ENCODE measurements around the gene ITGA7.

The ITGA7 gene

GRCh38 chr12:55720071-55720564 lies 12.4 kb upstream of the ITGA7 start, which contains the start of gene RDH5:
TSS of gene RDH5 (plus strand) at chr12:55720393. CDS start at chr12:55721185, 792 bp downstream.
- in situ Hi-C loops (cut with MboI; ENCODE audit: low sequenced_read_pairs) = no loop called here

DNA sequence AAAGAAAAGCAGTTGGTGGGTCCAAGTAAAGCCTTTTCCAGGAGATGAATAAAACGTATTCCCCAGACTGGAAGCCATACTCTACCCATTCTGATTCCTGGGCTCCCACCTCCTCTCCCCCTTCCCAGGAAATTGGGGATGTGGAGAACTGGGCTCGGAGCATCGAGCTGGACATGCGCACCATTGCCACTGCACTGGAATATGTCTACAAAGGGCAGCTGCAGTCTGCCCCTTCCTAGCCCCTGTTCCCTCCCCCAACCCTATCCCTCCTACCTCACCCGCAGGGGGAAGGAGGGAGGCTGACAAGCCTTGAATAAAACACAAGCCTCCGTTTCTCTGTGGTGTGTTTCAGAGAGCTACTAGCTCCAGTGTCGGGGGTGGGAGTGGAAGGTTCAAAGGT lies 11.7 kb upstream of the ITGA7 start:
- in situ Hi-C loops (cut with MboI; ENCODE audit: low sequenced_read_pairs) = no loop called here

GRCh38 chr12:55718624-55719275 lies 11.0 kb upstream of the ITGA7 start:
- in situ Hi-C loops (cut with MboI; ENCODE audit: low sequenced_read_pairs) = no loop called here

GRCh38 chr12:55718015-55718414 lies 10.3 kb upstream of the ITGA7 start:
- in situ Hi-C loops (cut with MboI; ENCODE audit: low sequenced_read_pairs) = no loop called here

GRCh38 chr12:55717011-55718007 lies 9.6 kb upstream of the ITGA7 start:
- in situ Hi-C loops (cut with MboI; ENCODE audit: low sequenced_read_pairs) = no loop called here

DNA sequence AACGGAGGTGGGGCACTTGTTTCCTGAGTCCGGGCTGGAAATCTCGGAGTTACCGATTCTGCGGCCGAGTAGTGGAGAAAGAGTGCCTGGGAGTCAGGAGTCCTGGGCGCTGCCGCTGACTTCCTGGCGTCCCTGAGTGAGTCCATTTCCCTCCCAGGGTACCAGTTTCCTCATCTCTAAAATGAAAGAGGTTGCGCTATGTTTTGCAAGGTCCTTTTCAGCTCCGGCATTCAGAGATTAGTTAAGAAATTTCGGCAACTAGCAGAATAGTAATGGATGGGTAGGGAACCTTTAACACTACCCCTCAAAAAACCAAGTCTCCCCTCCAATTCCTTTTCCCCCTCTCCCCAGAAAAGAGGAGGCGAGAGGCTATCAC lies 8.9 kb upstream of the ITGA7 start:
- in situ Hi-C loops (cut with MboI; ENCODE audit: low sequenced_read_pairs) = no loop called here

DNA sequence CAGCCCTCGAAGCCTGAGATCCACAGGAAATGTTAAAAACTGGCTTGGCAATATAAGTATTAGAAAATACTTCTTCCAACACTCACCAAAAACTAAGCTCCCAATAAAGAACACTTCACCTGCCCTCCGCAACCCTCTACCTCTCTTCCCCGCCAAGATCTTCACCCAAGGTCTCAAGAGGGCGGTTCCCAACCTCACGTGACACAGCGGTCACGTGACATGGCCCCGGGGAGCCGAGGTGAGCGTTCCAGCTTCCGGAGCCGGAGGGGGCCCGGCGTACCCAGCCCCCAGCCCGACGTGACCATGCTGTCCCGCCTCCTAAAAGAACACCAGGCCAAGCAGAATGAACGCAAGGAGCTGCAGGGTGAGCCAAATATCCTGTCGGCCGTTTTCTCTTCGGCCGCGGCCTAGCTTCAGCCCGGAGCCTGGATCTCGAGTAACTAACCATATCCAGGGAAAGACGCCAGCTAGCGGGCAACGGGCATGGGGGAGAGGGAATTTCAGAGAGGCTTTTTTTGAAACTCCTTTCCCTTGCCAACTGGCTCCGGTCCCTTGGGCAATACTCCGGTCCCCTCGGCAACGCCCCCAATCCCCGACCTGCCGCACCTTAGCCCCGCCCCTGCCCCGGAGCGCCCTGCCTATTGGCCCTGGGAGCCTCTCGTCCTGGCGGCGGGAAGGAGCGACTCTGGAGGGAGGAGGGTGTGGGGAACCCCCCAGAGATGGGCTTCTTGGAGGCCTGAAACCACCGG lies 8.3 kb upstream of the ITGA7 start, which contains the start of gene BLOC1S1:
Gene BLOC1S1, plus strand, starts transcription at position 214 of the 749 bp plus-strand sequence. Its CDS starts 6 bp downstream, at position 220.
- in situ Hi-C loops (cut with MboI; ENCODE audit: low sequenced_read_pairs) = no loop called here

DNA sequence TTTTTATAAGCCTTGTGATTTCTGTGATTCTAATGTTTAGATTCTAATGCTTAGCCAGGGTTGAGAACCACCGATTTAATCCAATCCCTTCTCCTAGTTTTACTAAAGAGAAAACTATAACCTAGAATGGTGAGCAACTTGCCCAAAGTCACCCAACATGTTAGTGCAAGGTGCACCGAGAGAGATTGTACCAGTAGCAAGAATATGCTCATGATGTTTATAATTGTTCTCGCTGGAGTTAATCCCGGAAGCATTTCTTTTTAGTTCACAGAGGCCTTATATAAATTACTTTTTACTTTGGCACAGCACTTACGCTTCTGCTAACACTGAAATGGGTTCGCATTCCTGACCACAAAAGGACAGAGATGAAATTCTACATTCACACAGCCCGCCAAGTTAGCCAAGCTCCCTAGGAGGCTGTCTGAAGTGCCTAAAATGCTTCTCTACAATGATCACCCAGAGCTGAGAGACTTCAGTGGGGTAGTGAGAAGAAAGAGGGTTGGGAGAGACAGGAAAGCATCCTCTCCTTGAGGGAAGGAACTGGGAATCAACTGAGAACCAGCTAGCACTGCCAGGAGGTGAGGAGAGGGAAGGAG lies 7.6 kb upstream of the ITGA7 start:
- in situ Hi-C loops (cut with MboI; ENCODE audit: low sequenced_read_pairs) = no loop called here

GRCh38 chr12:55713721-55714120 lies 6.0 kb upstream of the ITGA7 start:
- in situ Hi-C loops (cut with MboI; ENCODE audit: low sequenced_read_pairs) = no loop called here

- in situ Hi-C loops (cut with MboI; ENCODE audit: low sequenced_read_pairs) = no loop called here
These were observed 5.2 kb upstream of the ITGA7 start for GRCh38 chr12:55712700-55713415.

DNA sequence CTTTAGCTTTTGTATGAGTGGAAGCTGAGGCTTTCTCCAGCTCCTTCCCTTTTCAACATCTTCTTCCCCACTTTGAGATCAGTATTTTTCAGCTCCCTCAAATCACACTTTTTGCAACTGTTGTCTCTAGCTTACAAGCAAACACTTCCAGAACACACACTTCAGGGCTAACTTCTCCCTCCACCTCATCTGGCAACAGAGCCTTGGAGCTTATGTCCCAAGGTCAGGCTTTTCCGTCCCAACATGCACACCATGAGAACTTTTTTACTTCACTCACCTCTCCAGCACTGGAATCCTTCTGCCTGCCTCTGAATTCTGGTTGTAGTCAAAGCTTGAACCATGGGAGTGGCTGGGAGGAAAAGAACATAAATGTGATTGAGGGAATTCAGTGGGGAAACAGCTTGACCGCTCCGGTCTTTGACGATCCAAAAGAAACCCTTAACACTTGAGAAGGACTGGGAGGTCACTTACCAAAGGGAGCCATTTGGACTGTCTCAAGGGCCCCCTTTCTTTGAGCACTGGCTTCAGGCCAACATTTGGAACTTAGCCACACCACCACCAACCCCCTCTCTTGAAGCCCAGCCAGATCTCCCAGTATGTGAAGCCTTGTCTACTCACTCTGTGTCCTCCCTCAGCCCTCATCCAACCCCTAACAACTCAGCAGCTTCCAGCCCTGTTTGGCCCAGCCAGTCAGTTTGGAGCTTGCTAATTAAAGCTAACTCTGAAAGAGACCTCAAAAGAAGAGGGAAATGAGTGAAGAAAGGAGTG lies 4.3 kb upstream of the ITGA7 start:
- in situ Hi-C loops (cut with MboI; ENCODE audit: low sequenced_read_pairs) = no loop called here

DNA sequence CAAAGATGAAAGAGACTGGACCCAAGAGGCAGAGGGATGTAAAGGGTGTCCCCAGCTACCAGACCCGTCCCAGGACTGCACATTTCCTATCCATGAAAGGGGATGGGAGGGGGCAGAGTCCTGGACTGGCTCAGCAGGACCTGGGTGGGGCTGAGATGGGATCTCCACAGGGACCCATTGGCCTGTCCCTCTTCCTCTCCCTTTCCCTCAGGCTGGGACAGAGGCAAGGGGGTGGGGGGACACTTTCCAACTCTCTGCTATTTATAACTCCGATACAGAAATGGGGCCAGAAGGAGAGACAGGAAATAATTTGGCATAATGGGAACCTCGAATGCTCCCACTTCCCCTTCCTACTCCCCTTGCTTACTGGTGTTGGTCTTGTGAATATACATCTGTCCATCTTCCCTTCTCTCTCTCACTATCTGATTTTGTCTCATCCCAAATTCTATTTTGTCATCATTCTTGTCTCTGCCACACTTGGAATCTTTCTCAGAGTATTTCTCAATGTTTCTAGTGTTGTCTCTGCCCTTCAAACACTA lies 1.1 kb upstream of the ITGA7 start:
- in situ Hi-C loops (cut with MboI; ENCODE audit: low sequenced_read_pairs) = no loop called here

- in situ Hi-C loops (cut with MboI; ENCODE audit: low sequenced_read_pairs) = no loop called here
These were observed 459 bp downstream of the ITGA7 start for GRCh38 chr12:55707219-55707671.

GRCh38 chr12:55706568-55707218 lies 1.0 kb downstream of the ITGA7 start:
- in situ Hi-C loops (cut with MboI; ENCODE audit: low sequenced_read_pairs) = no loop called here

DNA sequence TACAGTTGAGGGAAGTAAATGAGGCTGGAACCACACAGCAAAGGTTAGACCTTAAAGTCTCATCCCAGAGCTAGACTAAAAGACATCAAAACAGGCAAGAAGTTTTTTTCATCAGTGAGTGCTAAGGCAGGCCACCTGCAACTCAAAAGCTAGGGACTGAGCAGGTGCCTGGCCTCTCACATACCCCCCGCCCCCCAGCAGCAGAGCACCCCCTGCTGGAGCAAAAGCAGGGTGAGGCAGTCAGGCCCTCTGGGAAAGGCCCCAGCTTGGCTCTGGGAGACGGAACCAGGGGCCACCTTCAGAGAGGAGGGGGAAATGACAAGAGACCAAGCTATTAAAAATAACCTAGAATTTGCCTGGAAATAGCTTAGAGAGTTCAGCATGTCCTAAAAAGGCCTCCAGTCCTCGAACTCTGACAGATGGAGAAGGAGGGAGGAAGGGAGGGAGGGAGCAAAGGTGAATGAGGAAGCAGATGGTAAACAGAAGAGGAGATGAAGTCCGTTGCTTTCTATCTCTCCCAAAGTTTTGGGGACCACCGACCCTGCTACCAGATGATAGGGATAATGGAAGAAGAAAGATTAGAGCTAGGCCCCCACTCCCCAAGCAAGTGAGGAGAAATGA lies 1.8 kb downstream of the ITGA7 start:
- in situ Hi-C loops (cut with MboI; ENCODE audit: low sequenced_read_pairs) = no loop called here

- in situ Hi-C loops (cut with MboI; ENCODE audit: low sequenced_read_pairs) = no loop called here
These were observed 2.6 kb downstream of the ITGA7 start for GRCh38 chr12:55704824-55705718.

Data from hTERT RPE-1 (cell line).